Liver (tissue), 5 donors: ENCODE results near the gene CS. TPM values are rescaled to one million over a fixed set of nuclear protein-coding genes. Genes with fewer than 3 reads are reported as not detected.
A peak's percentile ranks its signal among the peaks of the same experiment; 100 is the strongest.

Experiments
- CTCF ChIP-seq: fragments of 150-350 bp; IDR thresholded peaks from 2 replicates; pipeline ENCODE4 v1.5.1; 2017; ENCODE audit warnings: improper control_type of control experiment, low read depth, low read length; ENCODE audit not compliant: missing input control
- FOXA2 ChIP-seq: IDR thresholded peaks from 2 replicates; pipeline ENCODE4 v1.6.1; 2016; ENCODE audit warnings: antibody characterized with exemption
- GABPA ChIP-seq, 2 donors: IDR thresholded peaks in 1 of 2; conservative IDR thresholded peaks in 1 of 2; 2 replicates each; pipeline ENCODE4 v1.6.1; 2016; ENCODE audit warnings: antibody characterized with exemption in 2 of 2, mild to moderate bottlenecking in 1 of 2, moderate library complexity in 1 of 2
- HNF4A ChIP-seq, 2 donors: conservative IDR thresholded peaks; 2 replicates each; pipeline ENCODE4 v1.6.1; 2016; ENCODE audit warnings: antibody characterized with exemption in 2 of 2, mild to moderate bottlenecking in 2 of 2
- NR2F2 ChIP-seq: IDR thresholded peaks from 2 replicates; pipeline ENCODE4 v1.6.1; 2016; ENCODE audit warnings: antibody characterized with exemption
- RAD21 ChIP-seq, 2 donors: IDR thresholded peaks; 2 replicates each; pipeline ENCODE4 v1.6.1; 2016; ENCODE audit warnings: antibody characterized with exemption in 2 of 2, mild to moderate bottlenecking in 2 of 2
- SP1 ChIP-seq: IDR thresholded peaks from 2 replicates; pipeline ENCODE4 v1.6.1; 2018; ENCODE audit warnings: antibody characterized with exemption, mild to moderate bottlenecking
- YY1 ChIP-seq: IDR thresholded peaks from 2 replicates; pipeline ENCODE4 v1.6.1; 2016; ENCODE audit warnings: antibody characterized with exemption, mild to moderate bottlenecking
- polyA plus RNA-seq, 2 donors: library from polyadenylated mRNA; stranded (reverse) in 1 of 2; unstranded in 1 of 2; fragments of 200-250 nt in 1 of 2; fragments of >200 nt in 1 of 2; fragmentation: Nextera tagmentation in 1 of 2; extraction: Ambion mirVana in 1 of 2; gene quantifications; one replicate each; pipeline versions ENCODE4 v1.2.1 to v1.2.3, GENCODE V29; 2013 to 2015
- total RNA-seq, 2 donors: library from RNA; depleted of rRNA; stranded (reverse); fragments of >200 nt; gene quantifications; one replicate each; pipeline ENCODE4 v1.2.3, GENCODE V29; 2014
- donor health status: healthy.
- donor health status: healthy.
- donor health status: healthy.

The CS gene
- total and polyA plus RNA-seq, 4 donors = 33.8 to 79.9 (median 47.5) TPM

- TF ChIP-seq RAD21 (IDR thresholded peaks at IDR 0.05) (peak in 1 of 2 donors; percentile 34), FOXA2 (no peak), SP1 (peak; percentile 72), GABPA (IDR thresholded peaks at IDR 0.05 in 1 of 2, conservative IDR thresholded peaks at IDR 0.05 in 1 of 2) (peak; percentile 57 to 92), CTCF (no peak), YY1 (peak; percentile 87), HNF4A (conservative IDR thresholded peaks at IDR 0.05) (peak; percentile 16 to 38), NR2F2 (no peak)
Measured at GRCh38 chr12:56221757-56222530, 78.2 kb downstream of the CS start, which contains the start of gene RNF41 (continued).

Other genes starting within 250 kb of the CS start
- 100 to 1,000 TPM in 1 of 2 donors, 10 to 100 TPM in 1; 69.0 to 141 TPM for gene ERBB3, start 220.2 kb downstream of the CS start, total RNA-seq
- 10 to 100 TPM; 32.4 to 34.2 TPM for gene ERBB3, start 220.2 kb downstream of the CS start, polyA plus RNA-seq
- 100 to 1,000 TPM in 1 of 2 donors, 10 to 100 TPM in 1; 74.3 to 148 TPM for gene PA2G4, start 195.8 kb downstream of the CS start, total RNA-seq
- gene PA2G4, start 195.8 kb downstream of the CS start, polyA plus RNA-seq = 10 to 100 TPM; 56.8 to 62.9 TPM
- 1,000 to 10,000 TPM in 1 of 2 donors, 100 to 1,000 TPM in 1; 979 to 1,323 TPM for gene RPL41, start 183.7 kb downstream of the CS start, total RNA-seq
- gene RPL41, start 183.7 kb downstream of the CS start, polyA plus RNA-seq = 1,000 to 10,000 TPM; 1,640 to 2,155 TPM
- gene ZC3H10, start 182.1 kb downstream of the CS start, total RNA-seq = 1 to 10 TPM; 2.0 to 5.2 TPM
- gene ZC3H10, start 182.1 kb downstream of the CS start, polyA plus RNA-seq = 1 to 10 TPM; 1.3 to 1.8 TPM
- 10 to 100 TPM; 59.5 to 93.5 TPM for gene ESYT1, start 172.1 kb downstream of the CS start, total RNA-seq
- gene ESYT1, start 172.1 kb downstream of the CS start, polyA plus RNA-seq = 10 to 100 TPM; 41.0 to 58.1 TPM
- 10 to 100 TPM in 1 of 2 donors, 1 to 10 TPM in 1; 3.7 to 14.2 TPM for gene MYL6B, start 147.7 kb downstream of the CS start, total RNA-seq
- 10 to 100 TPM; 11.2 to 13.9 TPM for gene MYL6B, start 147.7 kb downstream of the CS start, polyA plus RNA-seq
- gene MYL6, start 142.0 kb downstream of the CS start, total RNA-seq = 100 to 1,000 TPM; 298 to 482 TPM
- 100 to 1,000 TPM; 766 to 975 TPM for gene MYL6, start 142.0 kb downstream of the CS start, polyA plus RNA-seq
- 10 to 100 TPM; 20.5 to 24.6 TPM for gene SMARCC2, start 110.8 kb downstream of the CS start, total RNA-seq
- gene SMARCC2, start 110.8 kb downstream of the CS start, polyA plus RNA-seq = 10 to 100 TPM; 12.8 to 24.8 TPM
- 10 to 100 TPM; 22.1 to 31.8 TPM for gene RNF41, start 78.4 kb downstream of the CS start, total RNA-seq
- gene RNF41, start 78.4 kb downstream of the CS start, polyA plus RNA-seq = 10 to 100 TPM in 1 of 2 donors, 1 to 10 TPM in 1; 7.6 to 11.5 TPM
- gene NABP2, start 76.0 kb downstream of the CS start, total RNA-seq = 10 to 100 TPM; 10.8 to 13.1 TPM
- 10 to 100 TPM; 12.1 to 14.5 TPM for gene NABP2, start 76.0 kb downstream of the CS start, polyA plus RNA-seq
- 100 to 1,000 TPM; 157 to 195 TPM for gene SLC39A5, start 70.3 kb downstream of the CS start, total RNA-seq
- gene SLC39A5, start 70.3 kb downstream of the CS start, polyA plus RNA-seq = 100 to 1,000 TPM; 125 to 126 TPM
- gene ANKRD52, start 41.9 kb downstream of the CS start, total RNA-seq = 10 to 100 TPM in 1 of 2 donors, 1 to 10 TPM in 1; 8.3 to 13.6 TPM
- 10 to 100 TPM in 1 of 2 donors, 1 to 10 TPM in 1; 5.4 to 10.3 TPM for gene ANKRD52, start 41.9 kb downstream of the CS start, polyA plus RNA-seq
- 10 to 100 TPM in 1 of 2 donors, 1 to 10 TPM in 1; 3.2 to 40.7 TPM for gene COQ10A, start 33.4 kb downstream of the CS start, total RNA-seq
- 10 to 100 TPM in 1 of 2 donors, 1 to 10 TPM in 1; 9.5 to 21.6 TPM for gene COQ10A, start 33.4 kb downstream of the CS start, polyA plus RNA-seq
- gene CNPY2, start 15.7 kb upstream of the CS start, total RNA-seq = 10 to 100 TPM; 24.6 to 68.7 TPM
- gene CNPY2, start 15.7 kb upstream of the CS start, polyA plus RNA-seq = 100 to 1,000 TPM in 1 of 2 donors, 10 to 100 TPM in 1; 72.6 to 163 TPM
- gene PAN2, start 33.7 kb upstream of the CS start, total RNA-seq = 10 to 100 TPM; 20.5 to 92.4 TPM
- 10 to 100 TPM; 26.9 to 28.5 TPM for gene PAN2, start 33.7 kb upstream of the CS start, polyA plus RNA-seq
- under 1 TPM in 1 of 2 donors, not detected in 1; 0.25 TPM for gene IL23A, start 38.6 kb upstream of the CS start, total RNA-seq
- gene IL23A, start 38.6 kb upstream of the CS start, polyA plus RNA-seq = under 1 TPM; 0.14 to 0.22 TPM
- gene STAT2, start 59.8 kb upstream of the CS start, total RNA-seq = 100 to 1,000 TPM in 1 of 2 donors, 10 to 100 TPM in 1; 68.7 to 219 TPM
- 10 to 100 TPM; 48.4 to 64.5 TPM for gene STAT2, start 59.8 kb upstream of the CS start, polyA plus RNA-seq
- gene APOF, start 62.5 kb upstream of the CS start, total RNA-seq = 100 to 1,000 TPM in 1 of 2 donors, 10 to 100 TPM in 1; 11.9 to 109 TPM
- gene APOF, start 62.5 kb upstream of the CS start, polyA plus RNA-seq = 100 to 1,000 TPM; 203 to 335 TPM
- gene TIMELESS, start 149.1 kb upstream of the CS start, total RNA-seq = 10 to 100 TPM; 12.9 to 17.6 TPM
- 1 to 10 TPM; 5.1 to 7.8 TPM for gene TIMELESS, start 149.1 kb upstream of the CS start, polyA plus RNA-seq
- gene MIP, start 154.3 kb upstream of the CS start, total RNA-seq = under 1 TPM; 0.09 to 0.50 TPM
- gene MIP, start 154.3 kb upstream of the CS start, polyA plus RNA-seq = under 1 TPM; 0.28 to 0.60 TPM
- 1 to 10 TPM; 3.8 to 7.6 TPM for gene SPRYD4, start 168.2 kb upstream of the CS start, total RNA-seq
- gene SPRYD4, start 168.2 kb upstream of the CS start, polyA plus RNA-seq = 10 to 100 TPM in 1 of 2 donors, 1 to 10 TPM in 1; 7.7 to 13.0 TPM
- 10 to 100 TPM; 42.2 to 53.8 TPM for gene GLS2, start 187.8 kb upstream of the CS start, total RNA-seq
- 10 to 100 TPM; 28.0 to 53.7 TPM for gene GLS2, start 187.8 kb upstream of the CS start, polyA plus RNA-seq
- 1 to 10 TPM; 2.3 to 3.8 TPM for gene RBMS2, start 221.5 kb upstream of the CS start, total RNA-seq
- gene RBMS2, start 221.5 kb upstream of the CS start, polyA plus RNA-seq = 1 to 10 TPM; 1.2 to 1.3 TPM